ENCODE results near the gene FAM3B. TPM values are rescaled to one million over a fixed set of nuclear protein-coding genes. Genes with fewer than 3 reads are reported as not detected.

Gene FAM3B
- 4.5 and 6.1 TPM in 2 replicates for total RNA-seq

- Histone ChIP-seq H3K4me3 (ENCODE audit: low read depth, low read length) (peak within 1 kb of the TSS; percentile 22), H3K36me3 (ENCODE audit: control insufficient read depth, insufficient read depth, low read length) (no peaks in the 10 kb centered on the region), H3K27me3 (ENCODE audit: control insufficient read depth, insufficient read depth, low read length) (peaks cover 23% of the 10 kb centered on the region)
- no peak for DNase-seq (ENCODE audit: low read depth)
- no peak for TF ChIP-seq CTCF (IDR thresholded peaks at IDR 0.05; ENCODE audit: insufficient read depth, low read length, poor library complexity, severe bottlenecking)
These were observed at the start of gene FAM3B for GRCh38 chr21:41316200-41317062. Gene FAM3B (plus strand): TSS chr21:41316801. CDS start chr21:41316880, 79 bp downstream.

DNA sequence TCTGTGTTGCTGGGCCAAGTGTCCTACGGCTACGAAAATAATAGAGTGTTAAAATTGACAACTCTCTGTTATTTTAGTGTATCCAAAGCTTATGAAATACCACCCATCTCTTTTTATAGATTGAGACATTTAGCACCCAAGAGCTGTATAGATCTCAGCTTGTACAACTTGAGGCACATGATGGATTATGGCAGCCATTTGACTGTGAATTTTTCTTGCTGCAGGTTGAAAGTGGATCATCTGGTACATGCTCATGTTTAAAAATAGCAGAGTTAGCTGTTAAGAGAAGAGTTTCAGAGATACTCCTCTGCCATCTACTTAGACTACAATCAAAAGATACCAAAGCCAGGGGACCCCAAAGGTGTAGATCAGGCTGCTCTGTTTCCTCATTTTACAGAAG, 49.3 kb upstream of the FAM3B start:
- no peak for TF ChIP-seq CTCF (IDR thresholded peaks at IDR 0.05; ENCODE audit: insufficient read depth, low read length, poor library complexity, severe bottlenecking)
- Histone ChIP-seq H3K27me3 (ENCODE audit: control insufficient read depth, insufficient read depth, low read length) (no peaks in the 10 kb centered on the region), H3K4me3 (ENCODE audit: low read depth, low read length) (no peak overlapping the region), H3K36me3 (ENCODE audit: control insufficient read depth, insufficient read depth, low read length) (no peaks in the 10 kb centered on the region)
- no peak for DNase-seq (ENCODE audit: low read depth)

GRCh38 chr21:41269535-41269934, 47.1 kb upstream of the FAM3B start:
- no peaks in the 10 kb centered on the region for H3K27me3 ChIP-seq (ENCODE audit: control insufficient read depth, insufficient read depth, low read length)
- H3K36me3 ChIP-seq (ENCODE audit: control insufficient read depth, insufficient read depth, low read length) = no peaks in the 10 kb centered on the region
- H3K4me3 ChIP-seq (ENCODE audit: low read depth, low read length) = no peak overlapping the region
- DNase-seq (ENCODE audit: low read depth) = no peak
- TF ChIP-seq CTCF (IDR thresholded peaks at IDR 0.05; ENCODE audit: insufficient read depth, low read length, poor library complexity, severe bottlenecking) = no peak

DNA sequence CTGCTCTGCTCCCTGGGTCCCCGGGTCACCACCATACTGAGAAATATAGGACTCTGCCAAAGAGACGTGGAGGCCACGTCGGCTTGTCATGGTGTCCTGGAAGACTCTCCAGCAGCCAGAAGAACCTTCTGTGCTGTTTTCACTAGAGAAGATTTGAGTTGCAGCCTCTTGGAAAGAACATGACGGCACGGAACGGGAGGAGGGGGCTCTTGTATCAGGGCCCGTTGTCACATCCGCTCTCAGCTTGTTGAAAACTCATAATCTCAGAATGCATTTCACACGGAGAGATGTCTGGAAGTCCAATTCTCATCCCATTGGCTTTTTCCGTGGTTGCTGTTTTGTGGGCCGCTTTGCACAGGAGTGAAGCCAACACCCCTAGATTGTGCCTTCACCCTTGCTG, 39.4 kb upstream of the FAM3B start:
- DNase-seq (ENCODE audit: low read depth) = no peak
- Histone ChIP-seq H3K36me3 (ENCODE audit: control insufficient read depth, insufficient read depth, low read length) (no peaks in the 10 kb centered on the region), H3K27me3 (ENCODE audit: control insufficient read depth, insufficient read depth, low read length) (peaks cover 2% of the 10 kb centered on the region), H3K4me3 (ENCODE audit: low read depth, low read length) (no peak overlapping the region)
- no peak for TF ChIP-seq CTCF (IDR thresholded peaks at IDR 0.05; ENCODE audit: insufficient read depth, low read length, poor library complexity, severe bottlenecking)

- peaks cover 2% of the 10 kb centered on the region for H3K27me3 ChIP-seq (ENCODE audit: control insufficient read depth, insufficient read depth, low read length)
- H3K4me3 ChIP-seq (ENCODE audit: low read depth, low read length) = no peak overlapping the region
- TF ChIP-seq CTCF (IDR thresholded peaks at IDR 0.05; ENCODE audit: insufficient read depth, low read length, poor library complexity, severe bottlenecking) = no peak
- DNase-seq (ENCODE audit: low read depth) = no peak
- H3K36me3 ChIP-seq (ENCODE audit: control insufficient read depth, insufficient read depth, low read length) = no peaks in the 10 kb centered on the region
These were observed 38.8 kb upstream of the FAM3B start for GRCh38 chr21:41277846-41278245.

Measured in kidney epithelial cell (primary cell).